ENCODE results near the gene B4GALNT3.

GRCh38 chr12:461425-461824 is 1.7 kb downstream of the B4GALNT3 start:
- TF ChIP-seq ZNF670 (CRISPR knock-in tag; IDR thresholded peaks at IDR 0.05; ENCODE audit: borderline replicate concordance) (no peak), NR2C2 (CRISPR knock-in tag; IDR thresholded peaks at IDR 0.05; ENCODE audit: borderline replicate concordance) (no peak), CTCF (CRISPR knock-in tag; IDR thresholded peaks at IDR 0.05) (no peak), POLR2A (IDR thresholded peaks at IDR 0.05; ENCODE audit: insufficient read depth in 1 of 2, low read depth in 2 of 2, low read length in 2 of 2) (no peak), MYC (CRISPR knock-in tag; IDR thresholded peaks at IDR 0.05; ENCODE audit: borderline replicate concordance) (peak; percentile 18; the same call in 1 of the 2 replicates)
